Nucleus accumbens (tissue), 56 donors: ENCODE results near the gene SVOPL.
A peak's percentile ranks its signal among the peaks of the same experiment; 100 is the strongest.

ENCODE experiments used
- DNase-seq, 56 donors: peaks; one replicate each; lab custom pipeline; 2025; lab: John Stamatoyannopoulos, UW

SVOPL gene

GRCh38 chr7:138610671-138611170 lies 90.4 kb downstream of the SVOPL start:
- DNase-seq, result no peak

DNA sequence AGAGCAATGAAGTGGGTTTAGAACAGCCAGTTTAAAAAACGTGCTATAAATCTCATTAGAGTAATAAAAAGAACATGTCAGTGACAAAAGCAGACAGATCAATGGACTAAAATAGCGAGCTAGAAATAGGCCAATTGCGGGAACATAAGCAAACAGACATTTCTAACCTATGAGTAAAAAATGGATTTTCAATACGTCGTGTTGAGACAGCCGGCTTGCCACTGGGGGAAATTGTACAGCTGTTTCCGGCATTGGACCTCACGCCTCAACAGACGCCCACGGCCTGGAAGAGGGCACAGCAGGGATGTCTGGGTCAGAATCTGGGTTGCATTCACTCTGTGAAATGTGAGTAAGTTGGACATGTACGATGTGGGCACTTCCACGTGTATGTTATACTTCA lies 92.9 kb downstream of the SVOPL start:
- peak in 1 of 56 donors; percentile 10 for DNase-seq

- DNase-seq, result no peak
Measured at GRCh38 chr7:138607216-138608126, 93.7 kb downstream of the SVOPL start.

DNA sequence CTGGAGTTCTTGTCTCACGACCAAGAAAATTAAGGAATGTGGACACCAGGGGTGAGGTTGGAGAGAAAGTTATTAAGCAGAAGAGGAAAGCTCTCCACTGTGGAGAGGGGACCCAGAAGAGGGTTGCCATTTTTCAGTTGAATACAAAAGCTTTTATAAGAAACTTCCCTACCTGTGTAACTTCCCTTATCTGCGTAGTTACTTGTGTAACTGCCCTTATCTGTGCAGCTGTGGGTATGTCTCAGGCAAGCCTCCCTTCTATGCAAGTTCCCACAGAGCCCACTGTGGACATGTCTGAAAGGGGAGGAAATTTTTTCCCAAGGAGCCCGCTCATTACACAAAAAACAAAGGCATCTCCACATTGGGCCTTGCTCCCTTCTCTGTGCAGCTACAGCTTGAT lies 94.9 kb downstream of the SVOPL start:
- DNase-seq, result no peak

- DNase-seq, result no peak
Measured at GRCh38 chr7:138603549-138604318, 97.4 kb downstream of the SVOPL start.

DNA sequence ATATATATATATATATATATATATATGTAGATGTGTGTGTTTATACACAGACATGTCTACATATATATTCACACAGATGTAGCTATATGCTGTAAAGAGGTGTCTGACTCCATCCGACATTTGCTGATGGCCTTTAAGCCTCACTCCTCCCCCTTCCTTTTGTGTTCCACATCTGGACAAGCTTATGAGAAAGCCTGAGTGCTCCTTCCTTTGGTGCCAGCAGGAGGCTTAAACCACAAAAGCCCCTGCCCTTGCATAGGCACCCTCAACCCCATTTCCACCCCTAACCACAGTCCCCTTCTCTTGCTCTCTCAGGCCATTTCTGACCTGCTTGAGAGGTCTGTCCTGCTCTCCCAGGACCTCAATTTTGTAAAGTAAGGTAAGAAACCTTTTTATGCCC lies 98.7 kb downstream of the SVOPL start:
- no peak for DNase-seq

GRCh38 chr7:138595454-138595853 lies 105.7 kb downstream of the SVOPL start:
- DNase-seq, result no peak

DNA sequence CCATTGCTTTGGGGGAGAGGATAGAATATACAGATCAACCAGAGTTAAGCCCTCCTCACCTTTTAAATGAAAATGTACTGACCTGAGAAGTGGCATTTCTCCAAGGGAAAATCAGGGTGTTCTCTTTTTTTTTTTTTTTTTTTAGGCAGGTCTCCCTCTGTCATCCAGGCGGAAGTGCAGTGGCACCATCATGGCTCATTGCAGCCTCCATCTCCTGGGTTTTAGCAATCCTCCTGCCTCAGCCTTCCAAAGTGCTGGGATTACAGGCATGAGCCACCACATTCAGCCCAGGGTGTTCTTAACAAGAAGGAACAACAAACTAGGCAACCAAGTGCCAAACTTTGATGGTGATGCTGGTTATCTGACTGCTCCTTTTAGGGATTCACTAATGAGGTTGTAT lies 111.0 kb downstream of the SVOPL start:
- no peak for DNase-seq

DNA sequence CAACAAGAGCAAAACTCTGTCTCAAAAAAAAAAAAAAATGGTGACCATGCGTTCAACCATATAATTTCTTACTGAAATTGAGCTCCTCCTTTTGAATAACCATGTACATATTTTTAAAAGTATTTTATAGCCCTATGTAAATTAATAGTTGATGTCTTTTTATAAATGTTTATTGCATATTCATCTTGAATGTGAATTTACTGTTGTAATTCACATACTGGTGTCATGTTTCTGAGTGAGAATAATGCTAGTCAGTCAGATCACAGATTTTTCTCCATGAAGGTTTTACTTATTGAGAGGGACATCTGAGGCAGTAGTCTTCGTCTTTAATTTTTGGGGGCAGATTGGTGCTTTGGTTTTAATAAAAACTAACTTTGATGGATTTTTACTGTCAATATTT lies 112.2 kb downstream of the SVOPL start:
- DNase-seq, result no peak

GRCh38 chr7:138587485-138587884 lies 113.7 kb downstream of the SVOPL start:
- DNase-seq, result no peak

DNA sequence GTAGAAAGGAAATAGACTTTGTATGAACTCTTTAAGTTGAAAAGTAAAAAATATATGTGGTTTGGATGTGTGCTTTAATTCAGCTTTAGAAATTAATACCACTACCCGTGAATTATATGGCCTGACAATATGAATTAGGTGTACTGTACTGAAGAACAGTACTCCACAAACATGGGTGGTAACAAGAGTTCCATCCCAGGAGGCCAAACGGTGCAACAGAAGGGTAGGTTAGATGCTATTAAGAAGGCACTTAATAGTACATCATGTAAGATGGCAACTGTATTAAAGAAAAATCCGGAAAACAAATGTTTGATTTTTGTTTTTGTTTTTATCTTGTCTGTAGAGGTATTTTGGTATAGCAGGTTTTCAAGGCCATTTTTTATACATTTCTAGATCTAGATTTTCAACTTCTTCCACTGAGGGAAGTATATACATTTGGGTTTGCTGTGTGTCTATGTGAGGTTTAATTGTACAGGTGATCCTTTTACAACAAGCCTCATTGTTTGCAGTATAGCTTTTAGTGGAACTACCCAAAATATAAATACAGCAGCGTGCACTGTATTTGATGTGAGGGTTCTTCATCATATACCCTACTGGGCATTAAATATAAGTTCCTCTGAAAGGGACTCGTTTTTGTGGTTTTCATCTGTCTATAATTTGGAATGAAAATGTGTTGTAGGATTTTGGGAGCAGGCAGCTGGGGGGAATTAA lies 115.7 kb downstream of the SVOPL start:
- DNase-seq, result no peak

DNA sequence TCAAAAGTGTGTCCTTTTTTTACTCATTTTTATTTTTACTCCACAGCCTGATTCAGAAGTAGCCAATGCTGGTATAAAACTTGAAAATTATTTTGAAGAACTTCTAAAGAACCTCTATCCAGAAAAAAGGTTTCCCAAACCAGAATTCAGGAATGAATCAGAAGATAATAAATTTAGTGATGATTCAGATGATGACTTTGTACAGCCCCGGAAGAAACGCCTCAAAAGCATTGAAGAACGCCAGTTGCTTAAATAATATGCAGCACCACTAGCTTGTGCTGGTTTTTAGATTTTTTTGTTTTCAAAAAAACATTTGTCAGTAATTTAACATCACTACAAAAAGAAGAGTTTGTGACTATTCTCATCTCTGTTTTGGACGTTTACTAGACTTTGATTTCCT lies 116.5 kb downstream of the SVOPL start:
- no peak for DNase-seq

DNA sequence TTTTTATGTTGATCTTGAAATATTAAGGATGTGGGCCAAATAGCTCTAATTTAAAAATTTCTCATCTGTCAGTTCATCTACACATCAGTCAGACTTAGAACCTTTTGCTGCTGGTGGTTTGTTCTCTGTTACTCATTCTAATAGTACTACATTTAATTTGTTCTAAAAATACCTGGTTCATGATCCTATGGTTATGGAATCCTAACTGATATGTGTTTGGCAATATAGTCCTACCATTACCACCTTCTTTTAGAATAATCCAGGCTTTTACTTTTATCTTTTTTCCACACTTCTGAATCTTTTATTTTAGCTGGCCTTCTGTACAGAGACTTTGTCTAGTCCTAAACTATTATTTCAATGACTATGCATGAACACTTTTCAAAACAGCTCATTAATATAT lies 116.9 kb downstream of the SVOPL start:
- DNase-seq, result no peak

DNA sequence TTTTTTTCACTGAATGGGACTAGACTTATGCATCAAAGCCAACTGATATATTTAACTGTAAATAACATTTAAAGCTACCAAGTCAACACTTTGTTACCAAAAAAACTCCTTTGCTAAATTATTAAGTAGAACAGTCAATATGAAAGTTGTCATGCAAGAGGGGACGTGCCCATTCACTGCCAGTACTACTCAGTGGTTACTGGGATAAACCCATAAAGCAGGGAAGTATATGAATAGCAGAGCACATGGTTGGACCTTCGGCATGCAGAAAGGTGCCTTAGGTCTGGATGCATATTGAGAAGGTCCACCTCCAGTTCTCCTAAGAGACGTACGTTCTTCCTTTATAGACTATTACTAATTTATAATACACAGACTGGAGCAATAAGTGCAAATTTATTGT lies 120.1 kb downstream of the SVOPL start:
- no peak for DNase-seq

GRCh38 chr7:138579671-138580070 lies 121.5 kb downstream of the SVOPL start:
- DNase-seq, result no peak

DNA sequence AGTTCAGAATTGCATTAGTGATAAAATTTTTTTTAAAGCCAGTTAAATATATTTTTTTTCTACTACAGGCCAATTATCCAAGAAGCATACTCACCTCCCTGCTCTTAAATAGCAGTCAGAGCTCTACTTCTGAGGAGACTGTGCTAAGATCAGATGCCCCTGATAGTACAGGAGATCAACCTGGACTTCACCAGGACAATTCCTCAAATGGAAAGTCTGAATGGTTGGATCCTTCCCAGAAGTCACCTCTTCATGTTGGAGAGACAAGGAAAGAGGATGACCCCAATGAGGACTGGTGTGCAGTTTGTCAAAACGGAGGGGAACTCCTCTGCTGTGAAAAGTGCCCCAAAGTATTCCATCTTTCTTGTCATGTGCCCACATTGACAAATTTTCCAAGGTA lies 122.0 kb downstream of the SVOPL start:
- DNase-seq, result no peak

DNA sequence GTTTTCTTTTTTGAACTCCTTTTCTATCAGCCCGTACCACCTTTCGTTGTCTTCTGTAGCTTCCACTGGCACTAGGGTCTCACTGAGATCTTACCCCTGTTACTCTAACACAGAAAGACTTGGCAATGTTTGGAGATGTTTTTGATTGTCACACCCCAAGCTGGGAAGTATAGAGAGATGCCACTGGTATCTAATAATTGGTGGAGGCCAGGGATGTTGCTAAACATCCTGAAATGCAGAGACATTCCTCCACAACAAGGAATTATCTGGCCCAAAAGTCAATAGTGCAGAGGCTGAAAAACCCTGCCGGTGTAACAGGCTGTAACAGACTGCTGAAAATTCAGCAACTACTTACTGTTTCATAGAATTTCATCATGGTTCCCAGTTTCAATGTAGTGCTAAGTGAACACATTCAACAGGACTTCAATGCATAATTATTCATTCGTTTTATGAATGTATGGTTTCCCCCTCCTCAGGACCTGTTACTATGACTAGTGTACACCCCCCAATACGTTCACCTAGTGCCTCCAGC lies 125.2 kb downstream of the SVOPL start:
- DNase-seq, result no peak

DNA sequence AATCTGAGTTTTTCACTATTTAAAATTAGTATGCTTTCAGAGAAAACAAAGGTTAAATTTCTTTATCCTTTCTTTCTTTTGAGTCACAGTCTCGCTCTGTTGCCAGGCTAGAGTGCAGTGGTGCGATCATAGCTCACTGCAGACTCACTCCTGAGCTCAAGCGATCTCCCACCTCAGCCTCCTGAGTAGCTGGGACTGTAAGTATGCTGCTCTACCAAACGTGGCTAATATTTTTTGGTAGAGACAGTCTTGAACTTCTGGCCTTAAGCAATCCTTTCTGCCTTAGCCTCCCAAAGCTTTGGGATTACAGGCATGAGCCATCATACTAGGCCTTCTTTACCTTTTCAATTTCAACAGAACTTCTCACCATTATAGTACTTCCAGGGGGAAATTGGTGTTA lies 127.4 kb downstream of the SVOPL start:
- DNase-seq, result no peak

- DNase-seq, result no peak
Measured at GRCh38 chr7:138570715-138571114, 130.4 kb downstream of the SVOPL start.

GRCh38 chr7:138569418-138569817 lies 131.7 kb downstream of the SVOPL start:
- no peak for DNase-seq

- no peak for DNase-seq
Measured at GRCh38 chr7:138568655-138569054, 132.5 kb downstream of the SVOPL start.
